A549 treated with AZD2906 at 1 μM for 4 hours (cell line): ENCODE results near the gene CACUL1. TPM values are rescaled to one million over a fixed set of nuclear protein-coding genes. Genes with fewer than 3 reads are reported as not detected.

Experiments used
- total RNA-seq: library from RNA; stranded (reverse); fragments of 200-300 nt; extraction: Qiagen RNA extraction; gene quantifications from 5 replicates; pipeline ENCODE4 v1.2.3, GENCODE V29; 2022

Gene CACUL1
- total RNA-seq, result 9.6 to 11.8 TPM (median 11.7 TPM) in 5 replicates

GRCh38 chr10:118754556-118755423, at the start of gene CACUL1:
Gene CACUL1, minus strand, starts transcription at chr10:118754970. Its CDS starts 208 bp downstream, at chr10:118754762.

Other genes starting within 250 kb of the CACUL1 start
- not detected in 5 replicates for gene PRLHR, start 159.3 kb downstream of the CACUL1 start, total RNA-seq